ENCODE measurements around the gene PROB1.
"Not testable (repeated sequence)": the region's sequence is repeated elsewhere in the genome, so short reads cannot be mapped to it uniquely, and the experiment has no call there.

The PROB1 gene

DNA sequence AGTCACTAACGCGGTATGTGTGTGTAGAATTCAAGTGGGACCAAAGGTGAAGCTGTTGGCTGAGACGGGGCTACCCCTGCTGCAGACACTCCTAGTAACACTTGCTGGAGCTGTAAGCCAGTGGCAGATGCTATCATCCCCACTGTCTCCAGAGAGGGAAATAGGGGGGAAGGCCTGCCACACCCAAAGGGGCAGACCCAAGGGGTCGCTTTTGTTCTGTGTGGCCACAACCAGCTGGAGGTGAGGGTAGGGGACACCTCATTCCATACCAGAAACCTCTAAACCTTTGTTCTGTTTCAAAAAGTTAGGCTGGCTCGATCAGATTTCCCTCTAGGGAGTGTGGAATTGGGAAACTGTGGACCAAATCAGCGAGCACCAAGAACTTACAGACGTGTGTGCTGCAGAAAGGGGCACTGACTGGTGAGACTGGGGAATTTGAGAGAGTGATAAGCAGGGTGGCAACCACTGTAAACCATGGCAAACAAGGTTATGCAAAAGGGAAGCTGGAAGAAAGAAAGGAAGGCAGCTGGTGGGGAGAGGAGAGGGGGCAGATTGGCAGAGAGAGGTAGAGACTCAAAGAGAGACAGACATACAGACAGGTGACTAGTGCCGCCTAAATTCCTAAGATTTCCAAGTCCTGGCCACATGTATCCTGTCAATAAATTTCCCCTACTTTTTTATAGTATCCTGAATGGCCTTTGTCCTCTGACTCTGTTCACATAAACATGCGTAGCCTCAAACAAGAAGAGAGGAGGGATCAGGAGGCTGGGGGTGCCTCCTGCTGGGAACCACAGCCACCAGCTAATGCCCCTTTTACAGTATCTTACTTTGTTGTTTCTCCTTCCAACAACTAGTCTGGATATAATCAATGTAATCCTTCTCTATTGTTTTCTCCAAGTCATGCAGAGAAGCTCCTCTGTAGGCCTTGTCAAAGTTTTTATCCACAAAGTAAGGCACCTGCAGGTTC, 24.6 kb upstream of the PROB1 start:
- H3K27ac Mint-ChIP-seq (ENCODE audit: low read depth): no peak overlapping the region
- H3K4me3 Mint-ChIP-seq: no peak overlapping the region
- peaks cover 7% of the 10 kb centered on the region for H3K4me1 Mint-ChIP-seq
- H3K27me3 Mint-ChIP-seq: no peaks in the 10 kb centered on the region
- DNase-seq (ENCODE audit: low spot score in 2 of 2) (no peak), ATAC-seq (replicated peaks; ENCODE audit: extremely low read depth, poor library complexity, severe bottlenecking) (no peak)
- H3K36me3 Mint-ChIP-seq (ENCODE audit: insufficient read depth): peaks cover 9% of the 10 kb centered on the region
- no peaks in the 10 kb centered on the region for H3K9me3 Mint-ChIP-seq

DNA sequence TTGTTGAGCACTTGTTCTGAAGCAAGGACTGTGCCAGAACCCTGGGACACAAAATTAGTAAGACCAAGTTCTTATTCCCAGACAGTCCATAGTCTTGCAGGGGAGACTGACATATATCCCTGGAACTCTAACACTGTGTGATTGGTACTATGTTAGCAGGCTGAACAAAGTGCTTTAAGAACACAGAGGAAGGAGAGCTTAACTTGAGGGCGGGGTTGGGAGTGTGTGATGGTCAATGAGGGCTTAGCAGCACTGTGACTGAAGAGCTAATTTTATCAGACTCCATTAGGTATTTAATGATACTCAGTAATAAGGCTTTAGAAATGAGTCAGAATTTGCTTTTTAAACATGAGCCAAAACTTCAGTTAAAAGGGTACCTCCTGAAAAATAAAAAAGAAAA, 23.9 kb upstream of the PROB1 start:
- peaks cover 5% of the 10 kb centered on the region for H3K36me3 Mint-ChIP-seq (ENCODE audit: insufficient read depth)
- DNase-seq (ENCODE audit: low spot score in 2 of 2) (no peak), ATAC-seq (replicated peaks; ENCODE audit: extremely low read depth, poor library complexity, severe bottlenecking) (no peak)
- no peaks in the 10 kb centered on the region for H3K27me3 Mint-ChIP-seq
- no peak overlapping the region for H3K4me3 Mint-ChIP-seq
- H3K27ac Mint-ChIP-seq (ENCODE audit: low read depth): no peak overlapping the region
- H3K4me1 Mint-ChIP-seq: peaks cover 7% of the 10 kb centered on the region
- no peaks in the 10 kb centered on the region for H3K9me3 Mint-ChIP-seq

DNA sequence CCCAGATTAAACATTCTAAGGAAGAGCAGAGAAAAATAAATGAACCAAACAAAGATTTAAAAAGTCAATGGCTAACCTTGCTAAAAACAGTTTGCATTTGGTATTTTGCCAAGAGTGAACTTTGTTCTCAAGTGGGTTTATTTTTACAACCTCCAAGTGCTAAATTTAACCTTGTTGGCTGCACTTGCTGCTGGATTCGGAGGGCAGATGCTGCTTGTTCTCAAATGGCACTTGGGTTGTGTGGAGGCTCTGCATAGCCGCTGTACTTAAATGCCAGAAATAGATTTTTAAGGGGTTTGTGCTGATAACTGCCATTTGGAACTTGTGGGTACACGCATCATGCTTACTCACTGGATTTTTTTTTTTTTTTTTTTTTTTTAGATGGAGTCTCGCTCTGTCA, 22.3 kb upstream of the PROB1 start:
- Mint-ChIP-seq H3K9me3 (no peaks in the 10 kb centered on the region), H3K27me3 (no peaks in the 10 kb centered on the region), H3K4me3 (no peak overlapping the region), H3K36me3 (ENCODE audit: insufficient read depth) (peaks cover 5% of the 10 kb centered on the region), H3K4me1 (peaks cover 3% of the 10 kb centered on the region), H3K27ac (ENCODE audit: low read depth) (no peak overlapping the region)
- DNase-seq (ENCODE audit: low spot score in 2 of 2): no peak
- ATAC-seq (replicated peaks; ENCODE audit: extremely low read depth, poor library complexity, severe bottlenecking): no peak

DNA sequence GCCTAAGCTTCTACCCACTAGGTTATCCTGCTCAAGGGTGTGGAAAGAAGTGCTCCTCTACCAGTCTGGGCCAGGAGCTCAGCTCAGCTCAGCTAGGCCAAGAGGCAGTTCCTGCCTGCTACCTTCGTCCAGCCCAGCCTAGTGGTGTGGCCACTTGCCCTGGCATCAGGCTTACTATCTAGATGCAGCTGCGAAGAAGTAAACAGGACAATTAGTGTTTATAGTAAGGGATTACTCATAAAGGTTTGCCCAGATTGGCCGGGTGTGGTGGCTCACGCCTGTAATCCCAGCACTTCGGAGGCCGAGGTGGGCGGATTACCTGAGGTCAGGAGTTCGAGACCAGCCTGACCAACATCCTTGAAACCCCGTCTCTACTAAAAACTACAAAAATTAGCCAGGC, 21.7 kb upstream of the PROB1 start:
- no peak overlapping the region for H3K27ac Mint-ChIP-seq (ENCODE audit: low read depth)

DNA sequence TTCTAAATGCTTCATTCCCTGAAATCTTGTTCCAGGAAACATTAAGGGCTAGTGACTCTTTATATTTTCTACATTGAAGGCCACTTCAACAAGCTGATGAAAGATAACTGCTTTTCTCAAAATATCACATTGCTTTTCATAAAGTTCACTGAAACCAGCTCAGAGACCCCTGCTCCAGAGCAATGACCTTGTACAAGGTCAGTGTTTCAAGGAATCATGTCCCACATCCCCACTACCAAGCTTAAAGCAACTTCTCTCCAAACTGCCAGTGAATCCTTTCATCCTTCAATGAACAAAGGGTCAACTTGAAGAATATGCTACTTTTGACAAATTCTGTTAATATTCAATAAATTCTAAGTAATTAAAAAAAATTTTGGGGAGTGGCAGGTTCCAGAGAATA, 21.0 kb upstream of the PROB1 start:
- no peak for DNase-seq (ENCODE audit: low spot score in 2 of 2)
- no peak overlapping the region for H3K27ac Mint-ChIP-seq (ENCODE audit: low read depth)

More for the DNA sequence above, 21.7 kb upstream of the PROB1 start:
- DNase-seq (ENCODE audit: low spot score in 2 of 2): no peak
- Mint-ChIP-seq H3K4me3 (no peak overlapping the region), H3K4me1 (no peaks in the 10 kb centered on the region), H3K27me3 (no peaks in the 10 kb centered on the region), H3K9me3 (no peaks in the 10 kb centered on the region), H3K36me3 (ENCODE audit: insufficient read depth) (peaks cover 5% of the 10 kb centered on the region)
- ATAC-seq (replicated peaks; ENCODE audit: extremely low read depth, poor library complexity, severe bottlenecking): no peak

DNA sequence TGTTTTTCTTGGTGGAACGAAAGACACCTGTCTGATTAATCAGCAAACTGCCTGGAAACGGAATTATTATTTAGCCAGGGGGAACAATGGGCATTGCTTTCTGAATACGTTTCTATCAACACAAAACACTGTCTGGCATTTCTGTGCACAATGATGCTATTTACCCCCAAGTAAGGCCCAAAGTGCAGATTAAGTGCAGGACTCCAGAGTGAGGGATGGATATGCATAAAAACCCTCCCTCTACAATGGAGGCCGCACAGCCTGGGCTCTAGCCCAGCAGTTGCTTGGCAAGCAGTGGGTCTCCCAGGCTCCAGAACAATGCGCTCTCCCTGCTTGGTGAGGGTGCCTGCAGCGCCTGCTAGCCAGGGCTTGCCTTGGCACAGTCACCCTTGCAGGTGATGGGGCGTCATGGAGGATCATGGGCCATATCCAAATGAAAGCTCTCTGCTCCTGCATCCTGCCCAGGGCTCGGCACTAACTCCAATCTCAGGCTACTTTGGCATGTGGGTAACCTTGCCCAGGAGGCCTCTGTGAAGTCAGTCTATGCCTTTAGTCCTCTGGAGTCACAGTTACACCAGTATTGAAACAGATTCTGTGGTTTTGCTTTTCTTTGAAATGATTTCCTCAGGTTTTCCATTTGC, 20.4 kb upstream of the PROB1 start:
- DNase-seq (ENCODE audit: low spot score in 2 of 2): no peak
- no peak overlapping the region for H3K4me3 Mint-ChIP-seq
- no peaks in the 10 kb centered on the region for H3K27me3 Mint-ChIP-seq
- no peak for ATAC-seq (replicated peaks; ENCODE audit: extremely low read depth, poor library complexity, severe bottlenecking)
- H3K4me1 Mint-ChIP-seq: no peaks in the 10 kb centered on the region
- H3K27ac Mint-ChIP-seq (ENCODE audit: low read depth): no peak overlapping the region
- H3K9me3 Mint-ChIP-seq: no peaks in the 10 kb centered on the region
- H3K36me3 Mint-ChIP-seq (ENCODE audit: insufficient read depth): peaks cover 5% of the 10 kb centered on the region

More for the DNA sequence above, 21.0 kb upstream of the PROB1 start:
- no peak for ATAC-seq (replicated peaks; ENCODE audit: extremely low read depth, poor library complexity, severe bottlenecking)
- Mint-ChIP-seq H3K9me3 (no peaks in the 10 kb centered on the region), H3K27me3 (no peaks in the 10 kb centered on the region), H3K4me1 (no peaks in the 10 kb centered on the region), H3K4me3 (no peak overlapping the region), H3K36me3 (ENCODE audit: insufficient read depth) (peaks cover 5% of the 10 kb centered on the region)

DNA sequence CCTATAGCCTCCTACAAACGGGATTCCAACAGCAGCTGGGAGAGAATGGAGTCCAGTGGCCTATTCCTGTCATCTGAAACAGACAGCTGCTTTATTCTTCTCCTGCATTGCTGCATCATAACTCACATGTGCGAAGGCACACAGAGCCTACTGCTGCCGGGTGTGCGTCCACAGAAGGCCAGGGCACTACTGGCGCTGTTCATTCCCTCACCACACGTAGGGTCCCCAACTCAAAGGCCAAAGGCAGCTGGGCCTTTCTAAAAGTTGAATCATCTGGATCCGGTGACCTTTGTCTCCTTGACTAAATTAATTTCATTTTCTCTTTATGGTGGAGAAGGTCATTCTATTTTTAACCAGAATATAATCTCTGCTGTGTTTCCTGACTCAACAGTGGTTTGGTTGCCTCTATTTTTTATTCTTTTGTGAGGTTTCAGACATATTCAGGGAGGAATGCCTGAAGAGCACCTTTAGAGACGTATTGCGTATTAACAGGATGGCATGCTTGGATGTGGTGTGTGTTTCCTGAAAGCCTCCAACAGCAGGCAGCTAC, 19.8 kb upstream of the PROB1 start:
- Mint-ChIP-seq H3K4me3 (no peak overlapping the region), H3K27me3 (no peaks in the 10 kb centered on the region), H3K9me3 (no peaks in the 10 kb centered on the region), H3K4me1 (no peaks in the 10 kb centered on the region), H3K36me3 (ENCODE audit: insufficient read depth) (peaks cover 5% of the 10 kb centered on the region), H3K27ac (ENCODE audit: low read depth) (no peak overlapping the region)
- DNase-seq (ENCODE audit: low spot score in 2 of 2): no peak
- ATAC-seq (replicated peaks; ENCODE audit: extremely low read depth, poor library complexity, severe bottlenecking): no peak

DNA sequence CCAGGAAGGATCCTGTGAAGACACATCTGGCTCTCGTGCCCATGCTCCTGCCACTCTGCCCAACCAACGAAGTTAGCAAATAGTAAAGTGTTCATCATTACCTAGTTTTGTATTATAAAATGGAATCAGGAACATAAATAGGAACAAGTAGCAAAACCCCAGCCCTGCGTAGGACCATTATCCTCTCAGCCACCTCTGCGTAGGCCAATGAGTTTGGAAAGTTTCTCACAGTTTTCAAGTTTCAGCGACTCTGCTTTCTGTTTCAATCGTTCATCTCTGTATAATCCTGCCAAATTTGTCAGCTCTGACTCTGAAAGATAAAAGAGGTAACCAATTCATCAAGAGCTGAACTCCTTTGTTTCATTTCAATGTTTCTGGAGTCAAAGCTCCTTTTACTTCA, 19.1 kb upstream of the PROB1 start:
- H3K36me3 Mint-ChIP-seq (ENCODE audit: insufficient read depth): peaks cover 5% of the 10 kb centered on the region
- no peaks in the 10 kb centered on the region for H3K27me3 Mint-ChIP-seq
- H3K27ac Mint-ChIP-seq (ENCODE audit: low read depth): no peak overlapping the region
- H3K4me1 Mint-ChIP-seq: no peaks in the 10 kb centered on the region
- H3K4me3 Mint-ChIP-seq: no peak overlapping the region
- DNase-seq (ENCODE audit: low spot score in 2 of 2): no peak
- no peak for ATAC-seq (replicated peaks; ENCODE audit: extremely low read depth, poor library complexity, severe bottlenecking)
- H3K9me3 Mint-ChIP-seq: no peaks in the 10 kb centered on the region

DNA sequence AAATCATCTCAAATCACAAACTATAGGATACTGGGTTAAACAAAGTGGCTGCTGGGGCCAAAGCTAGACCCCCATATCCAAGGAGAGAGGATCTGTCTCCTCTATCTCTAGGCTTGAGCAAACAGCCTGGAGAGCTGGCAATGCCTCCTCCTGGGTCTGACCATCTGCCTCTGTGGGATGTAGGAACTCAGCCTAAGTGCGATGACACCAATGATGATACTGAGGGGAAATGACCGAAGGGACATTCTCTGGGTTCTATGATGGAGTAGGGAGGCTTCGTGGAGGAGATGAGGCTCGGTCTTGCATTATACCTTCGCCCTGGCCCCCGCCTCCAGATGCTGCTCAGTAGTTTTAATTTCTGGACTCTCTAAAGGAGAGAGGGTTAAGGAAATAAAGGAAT, 18.2 kb upstream of the PROB1 start:
- Mint-ChIP-seq H3K27ac (ENCODE audit: low read depth) (no peak overlapping the region), H3K4me3 (no peak overlapping the region), H3K4me1 (no peaks in the 10 kb centered on the region), H3K27me3 (no peaks in the 10 kb centered on the region), H3K9me3 (no peaks in the 10 kb centered on the region), H3K36me3 (ENCODE audit: insufficient read depth) (no peaks in the 10 kb centered on the region)
- DNase-seq (ENCODE audit: low spot score in 2 of 2) (no peak), ATAC-seq (replicated peaks; ENCODE audit: extremely low read depth, poor library complexity, severe bottlenecking) (no peak)

DNA sequence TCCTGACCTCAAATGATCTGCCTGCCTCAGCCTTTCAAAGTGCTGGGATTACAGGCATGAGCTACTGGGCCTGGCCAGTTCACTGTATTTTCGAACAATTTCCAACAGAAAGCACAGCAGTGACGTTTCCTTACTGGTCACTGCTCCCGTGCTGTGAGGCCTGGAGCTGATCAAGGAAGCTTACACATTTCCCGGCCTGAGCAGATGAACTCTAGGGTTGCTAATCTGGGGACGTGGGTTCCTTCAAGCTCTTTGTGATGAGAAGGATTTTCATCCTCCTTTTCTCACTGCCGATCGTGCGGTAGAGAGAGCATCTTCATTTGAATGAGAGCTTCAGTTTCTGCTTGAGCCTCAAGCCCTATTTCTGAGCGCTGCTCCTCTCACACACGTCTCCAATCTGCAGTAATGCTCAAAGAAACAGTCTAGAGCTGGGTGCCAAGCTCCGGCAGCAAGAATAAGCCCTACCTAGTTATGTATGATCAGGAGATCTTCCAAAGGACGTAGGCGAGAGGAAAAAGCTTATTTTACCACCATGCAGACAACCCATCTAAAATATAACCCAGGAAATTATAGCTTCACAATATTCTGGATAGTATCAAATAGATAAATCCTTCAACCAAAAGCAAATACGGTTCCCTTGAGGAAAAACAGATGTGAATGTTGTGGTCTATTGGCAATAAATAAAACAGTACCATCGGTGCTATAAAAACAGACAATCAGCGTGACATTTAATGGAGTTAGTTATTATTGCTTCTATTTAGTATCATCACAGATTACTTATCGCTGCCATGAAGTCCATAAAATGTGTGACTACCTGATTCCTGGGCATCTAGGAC, 16.3 kb upstream of the PROB1 start:
- Mint-ChIP-seq H3K36me3 (ENCODE audit: insufficient read depth) (no peaks in the 10 kb centered on the region), H3K4me1 (no peaks in the 10 kb centered on the region), H3K27ac (ENCODE audit: low read depth) (no peak overlapping the region), H3K9me3 (no peaks in the 10 kb centered on the region), H3K4me3 (no peak overlapping the region), H3K27me3 (no peaks in the 10 kb centered on the region)
- DNase-seq (ENCODE audit: low spot score in 2 of 2): no peak
- ATAC-seq (replicated peaks; ENCODE audit: extremely low read depth, poor library complexity, severe bottlenecking): no peak

DNA sequence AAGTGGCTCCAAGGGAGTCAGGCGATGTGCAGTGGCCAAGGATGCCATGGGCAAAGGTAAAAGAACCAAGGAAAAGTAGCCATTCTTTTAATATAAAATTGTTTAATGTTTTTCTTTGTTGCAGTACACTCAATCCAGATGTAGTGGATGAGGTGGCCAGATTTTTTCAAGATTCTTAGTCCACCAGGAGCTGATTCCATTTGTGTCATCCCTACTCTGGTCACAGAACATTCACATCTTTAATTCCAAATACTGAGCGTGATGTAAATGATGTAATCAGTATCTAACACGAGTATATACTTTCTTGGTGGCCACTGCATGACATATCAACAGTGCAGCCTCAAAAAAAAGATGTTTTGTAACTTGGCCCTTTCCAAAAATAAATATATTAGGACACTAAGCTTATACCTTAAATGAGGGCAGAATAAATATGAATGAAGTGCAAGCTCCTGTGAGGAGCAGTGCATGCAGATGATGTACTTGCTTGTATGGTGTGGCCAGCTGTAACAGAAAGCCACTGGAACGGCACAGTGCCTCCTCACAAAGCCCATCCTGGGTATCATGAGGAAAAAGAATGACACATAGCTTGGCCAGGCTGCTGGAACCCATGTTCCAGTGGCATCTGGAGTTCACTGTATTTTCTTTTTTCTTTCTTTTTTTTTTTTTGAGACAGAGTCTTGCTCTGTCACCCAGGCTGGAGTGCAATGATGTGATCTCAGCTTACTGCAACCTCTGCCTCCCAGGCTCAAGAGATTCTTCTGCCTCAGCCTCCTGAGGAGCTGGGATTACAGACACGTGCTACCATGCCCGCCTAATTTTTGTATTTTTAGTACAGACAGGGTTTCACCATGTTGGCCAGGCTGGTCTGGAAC, 15.5 kb upstream of the PROB1 start:
- no peaks in the 10 kb centered on the region for H3K27me3 Mint-ChIP-seq
- no peaks in the 10 kb centered on the region for H3K4me1 Mint-ChIP-seq
- H3K36me3 Mint-ChIP-seq (ENCODE audit: insufficient read depth): no peaks in the 10 kb centered on the region
- no peak overlapping the region for H3K4me3 Mint-ChIP-seq
- DNase-seq (ENCODE audit: low spot score in 2 of 2) (no peak), ATAC-seq (replicated peaks; ENCODE audit: extremely low read depth, poor library complexity, severe bottlenecking) (no peak)
- no peaks in the 10 kb centered on the region for H3K9me3 Mint-ChIP-seq
- no peak overlapping the region for H3K27ac Mint-ChIP-seq (ENCODE audit: low read depth)

DNA sequence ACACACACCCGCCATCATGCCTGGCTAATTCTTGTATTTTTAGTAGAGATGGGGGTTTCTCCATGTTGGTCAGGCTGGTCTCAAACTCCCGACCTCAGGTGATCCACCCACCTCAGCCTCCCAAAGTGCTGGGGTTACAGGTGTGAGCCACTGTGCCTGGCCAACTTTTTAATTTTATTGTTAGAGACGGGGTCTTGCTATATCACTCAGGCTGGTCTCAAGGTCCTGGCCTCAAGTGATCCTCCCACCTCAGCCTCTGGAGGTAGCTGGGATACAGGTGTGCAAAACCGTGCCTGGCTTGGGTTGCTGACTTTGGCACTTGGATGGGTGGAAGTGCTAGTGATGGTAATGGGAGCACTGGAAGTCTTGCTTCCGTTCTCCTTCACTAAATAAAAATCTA, 14.2 kb upstream of the PROB1 start:
- H3K4me1 Mint-ChIP-seq; DNase-seq (ENCODE audit: low spot score in 2 of 2); ATAC-seq (replicated peaks; ENCODE audit: extremely low read depth, poor library complexity, severe bottlenecking); H3K9me3 Mint-ChIP-seq; H3K4me3 Mint-ChIP-seq; H3K27ac Mint-ChIP-seq (ENCODE audit: low read depth); H3K27me3 Mint-ChIP-seq; H3K36me3 Mint-ChIP-seq (ENCODE audit: insufficient read depth): not testable (repeated sequence)
